ENCODE measurements around the gene METTL2A. TPM values are rescaled to one million over a fixed set of nuclear protein-coding genes. Genes with fewer than 3 reads are reported as not detected.
"Not testable (repeated sequence)": the region's sequence is repeated elsewhere in the genome, so short reads cannot be mapped to it uniquely, and the experiment has no call there.

The METTL2A gene
- total and polyA plus RNA-seq, 7 experiments from 2014 or later = 8.8 to 20.9 (median 15.2) TPM

GRCh38 chr17:62452195-62452594 is 28.5 kb downstream of the METTL2A start:
- CTCF ChIA-PET = not testable (repeated sequence)

GRCh38 chr17:62453041-62453440 is 29.3 kb downstream of the METTL2A start:
- DNase-seq; H3K4me1 Mint-ChIP-seq; CTCF ChIA-PET; H3K27me3 ChIP-seq (ENCODE audit: control insufficient read depth in 2 of 2, insufficient read depth in 2 of 2, low read length in 2 of 2); H3K9me3 Mint-ChIP-seq; H3K27me3 Mint-ChIP-seq; H3K4me3 ChIP-seq (ENCODE audit: low read length); intact Hi-C loops (cut with micrococcal nuclease); POLR2A ChIA-PET; ATAC-seq; H3K27ac Mint-ChIP-seq; H3K4me3 Mint-ChIP-seq; H3K36me3 ChIP-seq (ENCODE audit: control insufficient read depth in 2 of 3, insufficient read depth in 3 of 3, low read length in 3 of 3); H3K9me3 ChIP-seq (ENCODE audit: control insufficient read depth in 2 of 3, low read length in 3 of 3); H3K27ac ChIP-seq (ENCODE audit: low read depth, low read length): not testable (repeated sequence)
- peaks cover 0 to 15% (median 12%) of the 10 kb centered on the region in 5 donors for H3K36me3 Mint-ChIP-seq
- peaks cover 0 to 10% of the 10 kb centered on the region in 2 donors for H3K4me1 ChIP-seq (ENCODE audit: control insufficient read depth in 2 of 2, insufficient read depth in 2 of 2, low read length in 2 of 2)

More at GRCh38 chr17:62452195-62452594, 28.5 kb downstream of the METTL2A start:
- H3K4me3 Mint-ChIP-seq; H3K27me3 ChIP-seq (ENCODE audit: control insufficient read depth in 2 of 2, insufficient read depth in 2 of 2, low read length in 2 of 2); H3K4me3 ChIP-seq (ENCODE audit: low read length); H3K27ac Mint-ChIP-seq; H3K9me3 Mint-ChIP-seq; DNase-seq; H3K4me1 Mint-ChIP-seq; H3K9me3 ChIP-seq (ENCODE audit: control insufficient read depth in 2 of 3, low read length in 3 of 3); H3K27ac ChIP-seq (ENCODE audit: low read depth, low read length); POLR2A ChIA-PET; H3K27me3 Mint-ChIP-seq; intact Hi-C loops (cut with micrococcal nuclease): not testable (repeated sequence)
- Histone ChIP-seq H3K36me3 (ENCODE audit: control insufficient read depth in 2 of 3, insufficient read depth in 3 of 3, low read length in 3 of 3) (peaks cover 0 to 15% (median 0%) of the 10 kb centered on the region in 3 experiments), H3K4me1 (ENCODE audit: control insufficient read depth in 2 of 2, insufficient read depth in 2 of 2, low read length in 2 of 2) (peaks cover 0 to 10% of the 10 kb centered on the region in 2 donors)
- H3K36me3 Mint-ChIP-seq = peaks cover 0 to 23% (median 17%) of the 10 kb centered on the region in 5 donors
- peak; percentile 40 for ATAC-seq

- H3K27me3 ChIP-seq (ENCODE audit: control insufficient read depth in 2 of 2, insufficient read depth in 2 of 2, low read length in 2 of 2); H3K36me3 ChIP-seq (ENCODE audit: control insufficient read depth in 2 of 3, insufficient read depth in 3 of 3, low read length in 3 of 3); DNase-seq; H3K27me3 Mint-ChIP-seq; H3K9me3 Mint-ChIP-seq; H3K4me3 ChIP-seq (ENCODE audit: low read length); H3K27ac ChIP-seq (ENCODE audit: low read depth, low read length); H3K9me3 ChIP-seq (ENCODE audit: control insufficient read depth in 2 of 3, low read length in 3 of 3); H3K4me1 Mint-ChIP-seq; intact Hi-C loops (cut with micrococcal nuclease); CTCF ChIA-PET; POLR2A ChIA-PET: not testable (repeated sequence)
- Mint-ChIP-seq H3K4me3 (peak overlapping the region in 1 of 10 donors; percentile 21), H3K36me3 (peaks cover 0 to 13% (median 9%) of the 10 kb centered on the region in 5 donors), H3K27ac (peak overlapping the region in 3 of 9 donors; percentile 44 to 58 (median 49))
- H3K4me1 ChIP-seq (ENCODE audit: control insufficient read depth in 2 of 2, insufficient read depth in 2 of 2, low read length in 2 of 2) = peaks cover 0 to 10% of the 10 kb centered on the region in 2 donors
- peak; percentile 56 for ATAC-seq
Observed at GRCh38 chr17:62453656-62454055, 30.0 kb downstream of the METTL2A start.

GRCh38 chr17:62454111-62454510 is 30.4 kb downstream of the METTL2A start:
- POLR2A ChIA-PET; H3K27me3 Mint-ChIP-seq; H3K27ac ChIP-seq (ENCODE audit: low read depth, low read length); ATAC-seq; H3K9me3 ChIP-seq (ENCODE audit: control insufficient read depth in 2 of 3, low read length in 3 of 3); DNase-seq; H3K4me3 Mint-ChIP-seq; H3K9me3 Mint-ChIP-seq; intact Hi-C loops (cut with micrococcal nuclease); H3K36me3 ChIP-seq (ENCODE audit: control insufficient read depth in 2 of 3, insufficient read depth in 3 of 3, low read length in 3 of 3); H3K4me1 Mint-ChIP-seq; H3K36me3 Mint-ChIP-seq; CTCF ChIA-PET; H3K27me3 ChIP-seq (ENCODE audit: control insufficient read depth in 2 of 2, insufficient read depth in 2 of 2, low read length in 2 of 2); H3K4me3 ChIP-seq (ENCODE audit: low read length): not testable (repeated sequence)
- peaks cover 0 to 10% of the 10 kb centered on the region in 2 donors for H3K4me1 ChIP-seq (ENCODE audit: control insufficient read depth in 2 of 2, insufficient read depth in 2 of 2, low read length in 2 of 2)
- H3K27ac Mint-ChIP-seq = peak overlapping the region in 1 of 9 donors; percentile 44

GRCh38 chr17:62456016-62456415 is 32.3 kb downstream of the METTL2A start:
- no peak overlapping the region for H3K27ac Mint-ChIP-seq
- CTCF ChIA-PET = no interaction called here
- H3K9me3 ChIP-seq (ENCODE audit: control insufficient read depth in 2 of 3, low read length in 3 of 3) = no peaks in the 10 kb centered on the region
- no peaks in the 10 kb centered on the region for H3K9me3 Mint-ChIP-seq
- peaks cover 0 to 4% (median 0%) of the 10 kb centered on the region in 5 donors for H3K27me3 Mint-ChIP-seq
- H3K27me3 ChIP-seq (ENCODE audit: control insufficient read depth in 2 of 2, insufficient read depth in 2 of 2, low read length in 2 of 2) = no peaks in the 10 kb centered on the region
- H3K4me3 ChIP-seq (ENCODE audit: low read length) = no peak overlapping the region
- H3K4me1 Mint-ChIP-seq = peaks cover 6 to 9% (median 8%) of the 10 kb centered on the region in 7 donors
- POLR2A ChIA-PET = no interaction called here
- H3K4me3 Mint-ChIP-seq = no peak overlapping the region
- peaks cover 0 to 9% (median 5%) of the 10 kb centered on the region in 5 donors for H3K36me3 Mint-ChIP-seq
- DNase-seq (no peak), ATAC-seq (no peak)
- intact Hi-C loops (cut with micrococcal nuclease) = no loop called here
- H3K36me3 ChIP-seq (ENCODE audit: control insufficient read depth in 2 of 3, insufficient read depth in 3 of 3, low read length in 3 of 3) = no peaks in the 10 kb centered on the region
- H3K4me1 ChIP-seq (ENCODE audit: control insufficient read depth in 2 of 2, insufficient read depth in 2 of 2, low read length in 2 of 2) = peaks cover 0 to 10% of the 10 kb centered on the region in 2 donors
- H3K27ac ChIP-seq (ENCODE audit: low read depth, low read length) = no peak overlapping the region

- H3K36me3 Mint-ChIP-seq; H3K27ac ChIP-seq (ENCODE audit: low read depth, low read length); H3K4me3 Mint-ChIP-seq; intact Hi-C loops (cut with micrococcal nuclease); CTCF ChIA-PET; H3K27me3 ChIP-seq (ENCODE audit: control insufficient read depth in 2 of 2, insufficient read depth in 2 of 2, low read length in 2 of 2); POLR2A ChIA-PET; H3K4me3 ChIP-seq (ENCODE audit: low read length); H3K27ac Mint-ChIP-seq; H3K9me3 ChIP-seq (ENCODE audit: control insufficient read depth in 2 of 3, low read length in 3 of 3); ATAC-seq; H3K36me3 ChIP-seq (ENCODE audit: control insufficient read depth in 2 of 3, insufficient read depth in 3 of 3, low read length in 3 of 3); H3K4me1 ChIP-seq (ENCODE audit: control insufficient read depth in 2 of 2, insufficient read depth in 2 of 2, low read length in 2 of 2); H3K4me1 Mint-ChIP-seq; DNase-seq; H3K27me3 Mint-ChIP-seq; H3K9me3 Mint-ChIP-seq: not testable (repeated sequence)
Observed at GRCh38 chr17:62458483-62458882, 34.8 kb downstream of the METTL2A start.

GRCh38 chr17:62464422-62464821 is 40.7 kb downstream of the METTL2A start:
- H3K27me3 ChIP-seq (ENCODE audit: control insufficient read depth in 2 of 2, insufficient read depth in 2 of 2, low read length in 2 of 2); H3K9me3 Mint-ChIP-seq; DNase-seq; H3K27me3 Mint-ChIP-seq; H3K36me3 Mint-ChIP-seq; intact Hi-C loops (cut with micrococcal nuclease); CTCF ChIA-PET; H3K4me3 ChIP-seq (ENCODE audit: low read length); H3K36me3 ChIP-seq (ENCODE audit: control insufficient read depth in 2 of 3, insufficient read depth in 3 of 3, low read length in 3 of 3); POLR2A ChIA-PET; H3K4me1 ChIP-seq (ENCODE audit: control insufficient read depth in 2 of 2, insufficient read depth in 2 of 2, low read length in 2 of 2); H3K27ac ChIP-seq (ENCODE audit: low read depth, low read length); H3K9me3 ChIP-seq (ENCODE audit: control insufficient read depth in 2 of 3, low read length in 3 of 3); H3K4me1 Mint-ChIP-seq; ATAC-seq: not testable (repeated sequence)
- Mint-ChIP-seq H3K27ac (peak overlapping the region in 1 of 9 donors; percentile 7), H3K4me3 (peak overlapping the region in 1 of 10 donors; percentile 73)

All from naive thymus-derived CD4-positive, alpha-beta T cell (primary cell).